Measurements from ENCODE around the gene MAP4. TPM values are rescaled to one million over a fixed set of nuclear protein-coding genes. Genes with fewer than 3 reads are reported as not detected.

MAP4 gene
- total and polyA plus RNA-seq, 2 donors (not counting 3 experiments of a cell fraction or from before 2014, with no cell fraction given): 121 to 290 TPM

DNA sequence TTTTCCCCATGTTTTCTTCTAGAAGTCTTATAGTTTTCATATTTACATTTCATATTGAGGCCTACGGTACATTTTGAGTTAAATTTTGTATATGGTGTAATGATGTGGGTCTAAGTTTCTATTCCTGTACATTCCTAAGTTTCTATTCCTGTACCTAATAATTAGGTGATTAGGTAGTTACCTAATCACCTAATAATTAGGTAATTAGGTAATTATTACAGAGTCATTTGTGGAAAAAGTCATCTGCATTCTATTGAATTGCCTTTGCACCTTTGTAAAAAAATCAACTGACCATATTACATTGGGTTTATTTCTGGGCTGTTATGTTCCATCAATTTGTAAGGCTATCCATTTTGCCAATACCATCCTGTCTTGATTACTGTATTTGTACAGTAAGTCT is 37.1 kb downstream of the MAP4 start:
- Histone ChIP-seq H3K4me1 (ENCODE audit: control insufficient read depth, extremely low read depth, insufficient read depth, low read length) (peaks cover 21% of the 10 kb centered on the region), H3K36me3 (ENCODE audit: control insufficient read depth in 2 of 2, extremely low read depth in 1 of 2, insufficient read depth in 2 of 2, low read length in 2 of 2) (peaks cover 0 to 2% of the 10 kb centered on the region in 2 experiments), H3K27ac (ENCODE audit: insufficient read depth, low read depth, low read length) (no peak overlapping the region), H3K79me2 (ENCODE audit: control insufficient read depth, insufficient read depth, low read length) (peaks cover 43% of the 10 kb centered on the region), H4K20me1 (replicated peaks; ENCODE audit: control insufficient read depth, extremely low read depth, insufficient read depth, low read length) (peaks cover 9% of the 10 kb centered on the region), H3K4me3 (replicated peaks in 1 of 3; ENCODE audit: insufficient read depth in 1 of 3, low read depth in 1 of 3, low read length in 3 of 3) (no peak overlapping the region), H3K9me1 (replicated peaks; ENCODE audit: control insufficient read depth, extremely low read depth, insufficient read depth, low read length) (no peaks in the 10 kb centered on the region), H2AFZ (ENCODE audit: low read depth, low read length) (no peak overlapping the region), H3K9ac (replicated peaks; ENCODE audit: extremely low read depth, insufficient read depth, low read length) (no peak overlapping the region), H3K4me2 (ENCODE audit: insufficient read depth, low read length) (no peak overlapping the region), H3K9me3 (replicated peaks; ENCODE audit: control insufficient read depth, insufficient read depth, low read length) (no peaks in the 10 kb centered on the region), H3K27me3 (ENCODE audit: control insufficient read depth in 2 of 2, insufficient read depth in 2 of 2, low read length in 2 of 2) (no peaks in the 10 kb centered on the region)
- no peak for TF ChIP-seq EZH2 (IDR thresholded peaks at IDR 0.05; ENCODE audit: borderline replicate concordance, low read depth, low read length, severe bottlenecking)
- no peak for TF ChIP-seq POLR2A (IDR thresholded peaks at IDR 0.05; ENCODE audit: low read depth, low read length)
- no peak for TF ChIP-seq POLR2AphosphoS5 (IDR thresholded peaks at IDR 0.05; ENCODE audit: insufficient read depth, low read depth, low read length)
- no peak for TF ChIP-seq MYC (IDR thresholded peaks at IDR 0.05; ENCODE audit: low read depth, low read length)
- TF ChIP-seq JUN (IDR thresholded peaks at IDR 0.05; ENCODE audit: borderline replicate concordance, insufficient read depth, insufficient read length, low read depth): no peak
- no peak for TF ChIP-seq GATA2 (IDR thresholded peaks at IDR 0.05; ENCODE audit: insufficient read depth, insufficient read length, low read depth, low read length)
- TF ChIP-seq, protein P1, sequence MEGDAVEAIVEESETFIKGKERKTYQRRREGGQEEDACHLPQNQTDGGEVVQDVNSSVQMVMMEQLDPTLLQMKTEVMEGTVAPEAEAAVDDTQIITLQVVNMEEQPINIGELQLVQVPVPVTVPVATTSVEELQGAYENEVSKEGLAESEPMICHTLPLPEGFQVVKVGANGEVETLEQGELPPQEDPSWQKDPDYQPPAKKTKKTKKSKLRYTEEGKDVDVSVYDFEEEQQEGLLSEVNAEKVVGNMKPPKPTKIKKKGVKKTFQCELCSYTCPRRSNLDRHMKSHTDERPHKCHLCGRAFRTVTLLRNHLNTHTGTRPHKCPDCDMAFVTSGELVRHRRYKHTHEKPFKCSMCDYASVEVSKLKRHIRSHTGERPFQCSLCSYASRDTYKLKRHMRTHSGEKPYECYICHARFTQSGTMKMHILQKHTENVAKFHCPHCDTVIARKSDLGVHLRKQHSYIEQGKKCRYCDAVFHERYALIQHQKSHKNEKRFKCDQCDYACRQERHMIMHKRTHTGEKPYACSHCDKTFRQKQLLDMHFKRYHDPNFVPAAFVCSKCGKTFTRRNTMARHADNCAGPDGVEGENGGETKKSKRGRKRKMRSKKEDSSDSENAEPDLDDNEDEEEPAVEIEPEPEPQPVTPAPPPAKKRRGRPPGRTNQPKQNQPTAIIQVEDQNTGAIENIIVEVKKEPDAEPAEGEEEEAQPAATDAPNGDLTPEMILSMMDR (IDR thresholded peaks at IDR 0.05; ENCODE audit: extremely low read depth in 1 of 2, insufficient read depth in 1 of 2, low read depth in 1 of 2, low read length in 2 of 2): no peak
- TF ChIP-seq FOS (IDR thresholded peaks at IDR 0.05; ENCODE audit: borderline replicate concordance, insufficient read depth, low read length): no peak
- TF ChIP-seq, protein P2, sequence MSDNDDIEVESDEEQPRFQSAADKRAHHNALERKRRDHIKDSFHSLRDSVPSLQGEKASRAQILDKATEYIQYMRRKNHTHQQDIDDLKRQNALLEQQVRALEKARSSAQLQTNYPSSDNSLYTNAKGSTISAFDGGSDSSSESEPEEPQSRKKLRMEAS (IDR thresholded peaks at IDR 0.05; ENCODE audit: insufficient read depth, insufficient read length): no peak
- ChIA-PET CTCF (interaction anchor here (0.6 to 1.7 kb wide), 2 partner anchors 11 to 16 kb away, joined by 3 read pairs; no protein-coding TSS in a partner anchor), POLR2A (no interaction called here)
- DNase-seq (ENCODE audit: low read depth, low spot score): no peak
- intact Hi-C loops (cut with micrococcal nuclease) (no loop called here), dilution Hi-C loops (cut with MboI; ENCODE audit: extremely low pct_ligation_motif_present, low sequenced_read_pairs) (no loop called here)
- no TSS peak for BruUV-seq (replicated peaks)
- FAIRE-seq: no peak

Data from endothelial cell of umbilical vein (primary cell).